Activated T-helper 9 cell treated with anti-CD3 and anti-CD28 coated beads, Interleukin-2, amount 50 U/mL, for 16 hours (primary cell): ENCODE measurements around the gene NME4.

Experiments used
- DNase-seq: peaks from one replicate; pipeline ENCODE4 v3.0.0-alpha.2; 2020; ENCODE audit warnings: low read depth

Gene NME4

GRCh38 chr16:363766-364490 lies 33.1 kb upstream of the NME4 start:
- DNase-seq = no peak

GRCh38 chr16:364595-365491 lies 32.2 kb upstream of the NME4 start:
- DNase-seq = no peak

GRCh38 chr16:366476-366875 lies 30.5 kb upstream of the NME4 start:
- DNase-seq = no peak

GRCh38 chr16:367333-367903 lies 29.6 kb upstream of the NME4 start:
- DNase-seq = no peak

- DNase-seq = no peak
These were observed 28.4 kb upstream of the NME4 start for GRCh38 chr16:368388-369158.

- no peak for DNase-seq
These were observed 27.6 kb upstream of the NME4 start for GRCh38 chr16:369275-369865.

- DNase-seq = no peak
These were observed 27.0 kb upstream of the NME4 start for GRCh38 chr16:369866-370436.

GRCh38 chr16:370443-370842 lies 26.6 kb upstream of the NME4 start, which contains the start of gene MRPL28:
Gene MRPL28 (minus strand): TSS chr16:370538. CDS start chr16:370218, 320 bp downstream.
- DNase-seq = peak; percentile 85

GRCh38 chr16:370979-371514 lies 26.0 kb upstream of the NME4 start:
- DNase-seq = no peak

GRCh38 chr16:371515-372301 lies 25.3 kb upstream of the NME4 start:
- DNase-seq = no peak

GRCh38 chr16:372302-372983 lies 24.6 kb upstream of the NME4 start:
- DNase-seq = no peak

GRCh38 chr16:373020-373598 lies 23.9 kb upstream of the NME4 start:
- DNase-seq = no peak

- no peak for DNase-seq
These were observed 23.0 kb upstream of the NME4 start for GRCh38 chr16:373848-374615.

GRCh38 chr16:374616-374926 lies 22.4 kb upstream of the NME4 start:
- no peak for DNase-seq

- DNase-seq = no peak
These were observed 21.8 kb upstream of the NME4 start for GRCh38 chr16:375212-375611.

GRCh38 chr16:375927-376816 lies 20.8 kb upstream of the NME4 start:
- no peak for DNase-seq

- DNase-seq = no peak
These were observed 20.1 kb upstream of the NME4 start for GRCh38 chr16:376817-377418.
